NCI-H2196 treated with DMSO at 0.1 percent for 48 hours (cell line): ENCODE data around the gene GALNT17.

Experiments
- DNase-seq: peaks from one replicate; lab custom pipeline; 2025; ENCODE audit not compliant: unreplicated experiment; lab: John Stamatoyannopoulos, UW

The GALNT17 gene

DNA sequence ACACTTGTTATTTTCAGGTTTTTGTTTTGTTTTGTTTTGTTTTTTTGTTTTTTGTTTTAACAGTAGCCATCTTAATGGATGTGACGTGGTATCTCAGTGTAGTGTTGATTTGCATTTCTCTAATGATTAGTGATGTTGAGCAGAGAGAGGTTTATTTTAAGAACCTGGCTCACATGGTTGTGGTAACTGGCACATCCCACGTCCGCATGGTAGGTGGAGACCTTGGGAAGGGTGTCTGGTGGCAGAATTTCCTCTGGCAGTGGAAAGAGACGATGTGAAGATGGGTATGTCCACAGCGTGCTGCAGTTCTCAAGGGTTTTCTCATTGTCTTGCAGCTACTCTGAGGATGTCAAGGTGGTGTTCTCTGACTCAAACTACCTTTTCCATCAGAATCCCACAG is 252.2 kb downstream of the GALNT17 start:
- DNase-seq = no peak

DNA sequence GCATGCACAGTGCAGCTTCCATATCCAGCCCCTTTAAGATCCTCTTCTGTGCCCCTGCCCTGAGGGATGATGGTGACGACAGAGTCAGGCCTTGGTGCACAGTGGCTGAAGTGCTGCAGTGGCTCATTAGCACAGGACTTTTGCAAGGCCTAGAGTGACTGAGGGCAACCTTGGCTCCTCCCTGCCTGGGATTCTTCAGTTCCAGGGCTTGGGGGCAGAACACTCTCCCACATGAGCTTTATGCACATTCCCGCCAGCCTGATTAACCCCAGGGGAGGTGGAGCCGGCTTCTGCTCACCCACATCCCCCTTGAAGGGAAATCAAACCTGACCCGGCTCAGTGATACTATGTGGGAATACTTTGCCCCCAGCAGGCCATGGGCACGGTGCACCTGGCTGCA is 253.4 kb downstream of the GALNT17 start:
- no peak for DNase-seq

DNA sequence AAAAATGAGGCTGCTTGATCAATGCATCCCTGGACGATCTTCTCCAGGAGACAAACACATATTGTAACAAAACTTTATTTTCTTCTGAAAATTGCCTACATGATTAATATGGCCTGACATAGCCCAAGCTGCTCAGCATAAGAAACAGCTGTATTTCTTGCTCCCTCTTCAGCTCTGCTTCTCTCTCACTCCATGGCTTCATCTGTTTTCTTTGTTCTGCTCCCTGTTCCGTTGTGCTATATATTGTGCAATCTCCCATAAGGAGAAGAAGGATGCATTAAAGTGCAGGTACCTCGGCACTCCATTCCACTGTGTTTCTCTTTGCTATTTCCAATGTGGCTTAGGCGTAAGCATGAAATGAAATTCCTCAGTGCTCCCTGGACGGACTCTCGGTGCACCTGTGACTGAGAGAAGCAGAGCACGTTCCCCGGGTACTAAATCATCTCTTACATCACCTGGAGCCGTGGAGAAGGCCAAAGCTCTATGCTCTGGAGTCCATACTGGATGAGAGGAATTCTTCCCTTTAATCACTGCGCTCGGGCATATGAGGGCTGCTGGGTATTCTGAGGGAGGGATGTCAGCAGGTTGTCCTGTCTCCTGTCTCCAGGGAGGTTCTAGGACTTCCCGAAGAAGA is 254.3 kb downstream of the GALNT17 start:
- DNase-seq = no peak

DNA sequence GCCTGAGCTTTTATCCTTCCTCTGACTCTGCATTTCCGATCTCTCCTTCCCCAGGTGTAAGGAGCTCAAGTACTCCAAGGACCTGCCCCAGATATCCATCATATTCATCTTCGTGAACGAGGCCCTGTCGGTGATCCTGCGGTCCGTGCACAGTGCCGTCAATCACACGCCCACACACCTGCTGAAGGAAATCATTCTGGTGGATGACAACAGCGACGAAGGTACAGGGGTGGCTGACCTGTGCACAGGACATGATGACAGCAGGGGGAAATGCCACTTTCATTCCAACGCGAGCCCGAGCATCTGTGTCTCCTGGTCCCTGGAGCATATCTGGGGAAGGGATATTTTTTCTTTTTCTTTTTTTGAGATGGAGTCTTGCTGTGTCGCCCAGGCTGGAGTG is 256.2 kb downstream of the GALNT17 start:
- DNase-seq = no peak

DNA sequence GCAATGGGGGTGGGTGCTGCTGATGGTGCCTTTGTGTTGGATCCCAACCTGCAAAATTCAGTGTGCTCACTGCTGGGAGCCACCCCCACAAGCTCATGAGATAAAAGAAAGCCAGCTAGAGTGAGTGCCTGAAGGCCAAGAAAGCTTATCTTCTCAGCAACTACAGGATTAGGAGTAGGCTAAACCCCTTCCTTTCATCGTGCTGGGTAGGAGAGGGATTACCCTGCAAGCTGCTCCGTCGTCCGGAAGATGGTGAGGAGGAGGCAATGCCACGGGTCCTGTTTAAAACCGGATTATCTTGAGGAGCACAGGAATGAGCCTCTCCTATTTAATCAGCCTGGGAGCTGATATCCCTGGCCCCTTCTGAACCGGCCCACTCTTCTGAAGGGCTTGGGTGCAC is 258.0 kb downstream of the GALNT17 start:
- no peak for DNase-seq

DNA sequence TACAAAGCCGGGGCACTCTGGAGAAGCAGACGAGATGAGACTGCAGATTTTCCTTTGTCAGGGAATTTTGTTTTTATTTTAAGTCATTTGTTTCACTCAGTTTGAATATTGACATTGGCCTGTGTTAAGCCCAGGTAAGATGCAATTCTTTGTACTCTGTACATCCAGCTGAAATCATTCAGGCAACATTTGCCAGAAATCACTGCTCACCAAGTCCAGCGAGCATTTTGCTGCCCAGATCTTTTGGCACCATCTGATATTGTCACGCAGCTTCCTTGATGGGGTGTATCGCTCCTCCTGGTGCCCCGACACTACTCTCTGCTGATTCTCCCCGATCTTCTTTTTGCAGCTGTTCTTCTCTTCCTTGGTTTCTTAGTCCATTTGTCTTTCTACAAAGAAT is 261.7 kb downstream of the GALNT17 start:
- DNase-seq = no peak

DNA sequence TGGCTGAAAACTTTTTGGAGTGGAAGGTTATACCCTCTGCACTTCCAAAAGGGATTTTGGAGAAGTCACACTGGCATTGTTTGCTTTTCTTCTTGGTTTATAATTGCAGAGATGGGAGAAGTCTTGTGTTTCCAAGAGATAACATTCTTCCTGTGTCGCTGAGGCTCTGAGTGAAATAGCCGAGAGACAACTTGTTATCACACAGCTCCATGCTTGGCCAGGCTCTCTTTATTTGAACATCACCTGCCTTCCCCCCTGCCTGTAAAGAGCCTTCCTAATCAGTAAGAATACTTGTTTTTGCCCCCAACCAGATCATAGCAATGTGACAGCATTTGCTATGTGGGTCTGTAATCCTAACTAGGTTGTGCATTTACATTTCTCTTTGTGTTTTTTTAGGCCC is 270.7 kb downstream of the GALNT17 start:
- no peak for DNase-seq

DNA sequence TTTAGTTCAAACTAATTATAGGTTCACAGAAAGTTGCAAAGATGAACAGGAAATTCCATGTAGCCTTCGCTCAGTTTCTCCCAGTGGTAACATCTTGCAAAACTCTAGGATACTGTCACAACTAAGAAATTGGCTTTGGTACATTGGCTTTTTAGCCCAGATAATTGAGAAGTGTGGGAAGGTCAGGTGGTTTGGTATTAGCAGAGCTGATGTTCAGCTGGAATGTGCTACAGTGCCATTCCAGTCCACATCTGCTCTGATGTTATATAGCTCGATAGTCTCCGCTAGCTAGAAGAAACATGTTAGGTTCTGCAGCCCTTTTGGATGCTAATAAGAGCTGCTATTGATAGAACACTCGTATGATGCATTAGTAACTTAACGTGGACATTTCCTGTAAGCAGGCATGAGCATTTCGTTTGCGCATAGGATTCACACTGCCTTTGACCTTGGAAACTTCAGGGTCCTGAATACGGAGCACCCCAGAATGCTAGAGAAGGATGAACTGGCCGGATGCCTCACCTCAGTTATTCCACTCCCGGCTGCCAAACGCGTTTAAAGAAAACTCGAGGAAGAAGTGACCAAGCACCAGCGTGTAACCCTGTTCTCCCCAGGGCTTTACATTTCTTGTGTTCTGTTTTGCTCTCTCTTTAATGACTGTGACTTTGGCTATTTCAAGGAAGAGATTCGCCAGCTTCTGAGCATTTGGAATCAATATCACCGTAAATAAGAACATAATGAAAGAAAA is 271.4 kb downstream of the GALNT17 start:
- no peak for DNase-seq

DNA sequence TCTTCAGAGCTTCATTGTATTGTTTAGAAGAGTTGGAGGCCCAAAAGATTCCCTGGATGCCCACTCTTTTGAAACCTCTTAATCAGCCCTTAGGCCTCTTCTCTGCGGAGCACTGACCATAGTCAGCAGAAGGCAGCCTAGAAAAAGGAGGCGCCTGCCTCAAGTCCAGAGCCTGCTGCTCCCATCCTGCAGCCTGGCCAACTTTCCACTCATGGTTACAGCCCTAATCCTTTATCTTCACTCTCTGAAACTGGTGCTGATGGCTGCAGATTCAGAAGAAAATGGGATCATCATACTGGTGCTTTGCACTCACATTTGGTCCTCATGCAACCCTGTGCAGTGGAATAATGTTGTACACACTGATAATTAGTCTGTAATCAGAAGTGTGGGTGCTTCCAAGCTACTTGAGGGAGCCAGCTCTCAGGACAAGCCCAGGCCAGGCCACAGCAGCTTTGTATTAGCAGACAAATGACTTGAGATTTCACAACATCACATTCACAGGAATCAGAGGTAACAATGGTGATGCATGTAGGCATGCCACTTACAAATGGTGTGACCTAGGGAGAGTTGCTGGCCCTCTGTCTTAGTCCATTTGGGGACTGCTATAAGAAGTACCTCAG is 272.9 kb downstream of the GALNT17 start:
- no peak for DNase-seq

DNA sequence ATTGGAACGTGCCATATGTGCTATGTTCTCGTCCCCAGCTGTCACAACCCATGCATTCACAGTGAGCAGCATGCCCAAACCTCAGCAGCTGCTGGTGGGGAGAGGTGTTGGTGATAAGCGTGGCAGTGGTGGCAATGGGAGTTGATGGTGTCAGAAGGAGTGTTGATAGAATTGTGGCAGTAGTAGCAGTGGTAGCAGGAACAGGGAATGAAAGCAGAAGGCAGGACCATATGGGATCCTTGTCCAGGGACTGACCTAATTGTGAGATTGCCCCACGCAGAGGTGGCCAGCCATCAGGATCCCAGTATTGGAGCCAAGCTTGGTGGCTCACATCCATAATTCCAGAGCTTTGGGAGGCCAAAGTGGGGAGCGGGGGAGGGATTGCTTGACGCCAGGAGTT is 276.3 kb downstream of the GALNT17 start:
- no peak for DNase-seq

DNA sequence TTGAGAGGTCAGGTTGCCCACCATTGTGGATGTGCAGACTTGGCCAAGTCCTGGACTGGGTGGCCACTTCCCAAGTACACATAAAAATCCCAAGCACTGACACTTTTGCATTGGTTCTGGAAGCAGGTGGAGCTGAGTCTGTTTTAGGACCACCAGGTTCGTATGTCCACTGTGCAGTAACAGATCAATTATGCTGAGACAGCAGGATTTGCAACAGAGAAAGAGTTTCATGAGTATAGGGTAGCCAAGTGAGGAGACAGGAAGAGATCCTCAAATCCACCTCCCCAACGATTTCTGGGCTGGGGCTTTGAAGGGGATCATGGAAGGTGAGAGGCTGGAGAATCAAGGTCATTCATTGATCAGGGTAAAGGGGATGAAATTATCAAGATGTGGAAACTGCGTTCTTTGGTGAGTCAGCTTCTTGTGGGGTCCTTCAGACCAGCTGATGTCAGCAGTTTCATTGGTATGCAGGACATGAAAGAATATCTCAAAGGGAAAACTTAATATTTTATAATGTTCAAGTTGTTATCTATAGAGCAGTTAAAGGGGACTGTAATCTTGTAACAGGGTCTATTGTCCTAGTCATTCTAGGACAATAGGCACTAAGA is 277.7 kb downstream of the GALNT17 start:
- DNase-seq = no peak

DNA sequence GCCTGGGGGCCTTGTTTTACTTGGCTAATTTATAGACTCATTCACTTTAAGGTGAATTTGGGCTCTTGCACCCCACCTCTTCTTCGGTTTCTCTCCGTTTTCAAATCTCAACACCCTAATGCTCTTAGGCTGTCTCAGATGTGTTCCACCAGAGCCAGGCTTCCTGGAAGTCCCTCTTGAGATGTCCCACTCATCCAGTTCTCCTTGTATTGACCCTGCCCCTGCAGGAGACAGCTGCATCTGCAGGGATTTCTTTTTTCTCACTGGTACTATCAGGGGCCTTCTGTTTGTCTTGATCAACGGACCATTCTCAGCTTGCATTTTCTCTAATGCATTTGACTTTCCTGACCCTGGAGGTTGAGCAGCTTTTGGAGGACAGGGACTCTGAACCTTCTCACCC is 279.5 kb downstream of the GALNT17 start:
- DNase-seq = no peak

DNA sequence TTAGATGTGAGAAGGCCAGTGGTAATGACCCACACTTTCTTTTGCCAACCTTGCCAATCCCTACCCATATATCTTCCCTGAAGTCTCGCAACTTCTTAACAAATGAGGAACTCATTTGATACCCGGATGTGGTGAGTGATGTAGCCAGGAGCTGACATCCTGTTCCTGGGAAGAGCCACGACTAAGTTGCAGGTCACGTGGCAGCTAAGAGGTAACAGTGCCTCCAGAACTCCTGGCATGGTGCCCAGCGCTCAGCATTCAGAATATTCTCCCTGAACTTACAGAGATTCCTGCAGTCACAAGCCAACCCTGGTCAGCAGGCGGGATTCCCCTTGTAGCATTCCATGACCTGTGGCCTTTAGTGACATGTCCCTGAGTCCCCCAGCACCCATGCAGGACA is 282.5 kb downstream of the GALNT17 start:
- DNase-seq = no peak

DNA sequence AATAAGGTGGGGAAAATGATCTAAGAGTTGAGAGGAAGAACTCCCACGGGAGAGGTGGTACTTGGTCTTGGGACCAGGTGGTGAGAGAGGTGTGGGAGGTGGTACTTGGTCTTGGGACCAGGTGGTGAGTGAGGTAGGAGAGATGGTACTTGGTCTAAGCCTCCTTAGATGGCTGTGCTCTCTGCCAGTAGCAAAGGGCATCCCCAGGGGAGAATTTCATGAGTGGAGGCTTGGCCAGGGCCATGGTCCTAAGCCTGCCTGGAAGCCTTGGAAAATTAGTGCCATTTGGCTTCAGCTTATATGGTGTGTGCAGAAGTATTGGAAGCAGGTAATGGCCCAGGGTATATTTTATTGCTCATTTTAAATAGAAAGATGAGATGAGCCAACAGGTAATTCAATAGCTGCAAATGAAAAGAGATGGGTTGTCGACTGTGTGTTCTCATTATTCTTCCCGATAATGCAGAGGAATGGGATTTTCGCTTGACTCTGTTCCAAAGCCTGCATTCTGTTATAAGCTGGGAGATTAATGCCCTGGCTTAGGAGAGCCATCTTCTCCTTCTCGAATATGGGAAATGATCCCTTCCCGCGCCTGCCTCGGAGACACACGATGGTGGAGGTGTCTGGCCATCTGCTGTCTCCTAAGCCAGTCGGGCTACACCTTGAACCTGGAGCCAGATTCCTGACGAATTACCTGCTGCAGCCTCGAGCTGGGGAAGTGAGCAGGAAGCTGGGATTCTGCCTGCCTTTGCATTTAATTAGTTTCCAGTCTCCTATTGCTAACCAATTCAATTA is 287.8 kb downstream of the GALNT17 start:
- DNase-seq = no peak

DNA sequence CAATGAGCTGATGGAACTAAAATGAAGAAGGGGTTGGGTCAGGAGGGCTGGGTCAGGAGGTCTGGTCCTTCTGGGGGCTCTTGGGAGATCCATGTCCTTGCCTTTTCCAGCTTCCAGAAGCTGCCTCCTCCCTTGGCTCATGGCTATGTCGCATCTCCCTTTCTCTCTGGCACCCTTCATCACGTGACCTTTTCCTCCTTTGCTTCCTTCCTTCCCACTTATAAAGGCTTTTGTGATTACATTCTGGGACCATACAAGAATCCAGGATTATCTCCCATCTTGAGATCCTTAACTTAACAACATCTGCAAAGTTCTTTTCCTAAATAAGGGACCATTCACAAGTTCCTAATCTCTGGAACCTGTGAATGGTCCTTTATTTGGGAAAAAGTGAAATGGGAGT is 290.2 kb downstream of the GALNT17 start:
- DNase-seq = no peak

DNA sequence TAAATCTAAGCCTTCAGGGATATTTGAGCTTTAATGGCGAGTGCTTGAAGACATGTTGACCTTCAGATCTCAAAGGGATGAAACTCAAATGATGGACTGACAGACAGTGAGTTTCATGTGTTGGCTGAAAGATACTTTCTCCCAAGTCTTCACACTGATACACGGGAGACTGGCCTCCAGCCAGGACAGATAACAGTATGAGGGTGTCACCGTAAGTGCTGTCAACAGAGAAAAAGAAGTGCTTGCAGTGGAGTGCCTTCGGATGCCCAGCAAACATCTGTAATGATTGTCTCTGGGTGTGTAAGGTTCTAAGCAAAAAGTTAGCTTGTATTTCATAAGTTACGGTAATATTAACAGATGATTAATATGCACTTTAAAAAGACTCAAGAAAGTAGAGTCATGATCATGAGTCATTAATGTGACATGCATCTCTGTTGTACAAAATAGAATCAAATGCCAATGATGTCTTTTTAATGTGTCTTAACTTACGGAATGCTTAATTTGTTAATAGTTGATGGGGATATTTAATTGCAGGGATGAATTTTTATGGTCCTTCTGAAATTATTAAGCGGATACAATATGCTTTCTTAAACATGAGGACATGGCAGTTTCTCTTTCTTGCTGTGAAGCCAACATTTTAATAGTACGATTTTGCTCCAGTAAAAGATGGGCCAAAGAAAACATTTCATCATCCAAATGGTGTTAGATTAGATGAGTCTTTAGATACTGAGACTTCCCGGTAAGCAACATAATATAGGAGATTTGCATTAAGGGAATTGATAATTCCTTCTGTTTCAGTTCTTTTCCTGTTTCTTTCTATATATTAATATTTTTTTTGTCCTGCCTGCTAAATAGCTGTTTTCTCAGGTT is 292.5 kb downstream of the GALNT17 start:
- no peak for DNase-seq

DNA sequence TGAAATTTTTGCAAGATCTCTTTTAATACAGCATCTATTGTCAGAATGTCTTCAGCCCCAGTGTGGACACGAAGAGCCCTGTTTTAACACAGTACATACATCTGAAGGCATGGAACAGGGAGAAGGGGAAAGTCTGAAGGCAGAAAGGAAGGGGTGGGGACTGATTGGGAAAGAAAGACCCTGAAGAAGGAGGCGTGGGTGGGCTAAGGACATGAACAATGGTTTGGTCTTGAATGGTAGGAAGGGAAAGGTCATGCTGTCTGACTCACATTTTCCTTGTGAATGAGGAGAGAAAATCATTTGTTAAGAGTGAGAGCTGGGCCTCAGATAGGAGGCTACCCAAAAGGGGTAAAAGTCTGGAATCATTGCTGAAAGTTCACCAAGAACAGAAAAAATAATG is 297.1 kb downstream of the GALNT17 start:
- no peak for DNase-seq

DNA sequence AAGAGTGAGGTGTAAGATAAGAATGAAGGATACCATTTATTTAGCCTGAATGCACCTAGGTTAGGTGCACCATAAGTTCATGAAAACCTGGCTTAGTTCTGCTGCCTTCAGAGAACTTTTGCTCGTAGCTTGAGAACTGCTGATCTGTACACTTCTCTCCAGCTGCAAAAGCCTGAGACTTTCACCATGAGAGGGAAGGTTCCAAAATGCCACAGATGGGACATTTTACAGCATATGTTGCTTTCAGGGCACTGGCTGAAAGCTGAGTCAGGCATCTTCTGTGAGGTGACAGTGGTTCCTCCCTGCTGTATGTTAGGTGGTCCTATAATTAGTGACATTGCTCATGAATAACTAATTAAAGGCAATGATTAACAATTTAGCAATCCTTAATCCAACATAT is 298.3 kb downstream of the GALNT17 start:
- no peak for DNase-seq

DNA sequence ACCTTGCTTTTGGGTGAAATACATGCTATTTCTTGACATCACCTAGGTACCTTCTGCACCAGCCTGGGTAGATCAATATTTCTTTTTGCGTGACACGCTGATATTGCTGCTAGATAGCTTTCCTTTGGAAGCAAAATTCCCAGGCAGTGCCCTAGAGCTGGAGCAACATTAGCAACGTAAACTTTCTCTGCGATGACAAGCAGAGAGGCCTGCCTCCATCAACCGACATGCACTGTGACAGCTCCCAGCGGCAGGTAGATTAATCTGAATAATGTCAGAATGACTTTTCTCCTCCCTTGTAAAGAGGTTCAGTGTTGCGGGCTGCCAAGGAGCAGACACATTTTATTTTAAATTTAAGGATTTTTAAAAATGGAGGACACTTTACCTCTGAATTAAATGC is 307.4 kb downstream of the GALNT17 start:
- DNase-seq = no peak

DNA sequence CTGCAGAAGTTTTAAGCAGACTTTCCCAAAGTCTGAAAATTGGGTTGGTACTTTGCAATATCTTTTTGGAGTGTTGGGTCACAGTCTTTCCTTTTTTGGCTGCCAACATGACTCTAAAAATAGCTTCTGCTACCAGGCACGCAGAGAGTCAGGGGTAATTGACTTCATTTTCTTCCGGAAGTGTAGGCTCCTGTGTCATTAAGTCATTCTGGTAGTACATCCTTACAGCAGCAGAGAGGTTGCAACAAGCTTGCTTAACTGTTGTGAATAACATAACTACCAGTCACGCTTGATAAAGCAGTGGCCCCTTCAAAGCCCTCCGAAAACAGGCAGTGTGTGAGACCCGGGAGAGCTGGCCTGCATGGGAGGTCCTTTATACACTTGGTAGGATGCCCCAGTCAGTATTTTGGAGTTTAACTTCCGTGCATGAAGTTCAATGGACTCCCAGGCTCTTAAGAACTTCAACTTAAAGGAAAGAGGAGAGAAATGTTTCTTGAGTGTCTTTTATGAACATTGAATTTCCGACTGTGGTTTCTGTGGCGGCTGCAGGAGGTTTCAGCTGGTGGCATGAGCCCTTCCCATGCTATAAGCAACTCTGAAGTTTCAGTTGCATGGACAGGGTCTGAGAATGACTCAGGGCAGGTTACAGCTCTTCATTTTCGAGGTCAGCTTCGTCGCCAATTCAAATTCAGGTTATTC is 310.7 kb downstream of the GALNT17 start:
- no peak for DNase-seq
